AG04449 (cell line): Measurements from ENCODE around the gene ARHGAP22.

ENCODE experiments used
- CTCF ChIA-PET: fragments of 350-600 bp; formaldehyde crosslinking; extraction: SDS; loops from one replicate; lab custom pipeline; 2021; ENCODE audit warnings: antibody characterized with exemption; lab: Yijun Ruan, JAX
- POLR2A ChIA-PET: fragments of 400-600, 350-600 bp; formaldehyde crosslinking; extraction: SDS; loops from one replicate; lab custom pipeline; 2020; ENCODE audit warnings: antibody characterized with exemption, inconsistent platforms; lab: Yijun Ruan, JAX
- DNase-seq: peaks from one replicate; pipeline ENCODE4 v3.0.0-alpha.2; 2010; ENCODE audit warnings: low read depth, low spot score
- H3K4me3 ChIP-seq: 2 replicates; pipeline ENCODE4 v1.5.1; 2011; ENCODE audit warnings: low read depth, mild to moderate bottlenecking, control low read depth, low read length
- CTCF ChIP-seq: IDR thresholded peaks from one replicate; pipeline ENCODE4 v1.5.1; 2011; ENCODE audit warnings: mild to moderate bottlenecking, moderate library complexity, low read length, control low read depth, inconsistent platforms; ENCODE audit not compliant: insufficient read depth; ENCODE audit errors: missing control alignments

ARHGAP22 gene

DNA sequence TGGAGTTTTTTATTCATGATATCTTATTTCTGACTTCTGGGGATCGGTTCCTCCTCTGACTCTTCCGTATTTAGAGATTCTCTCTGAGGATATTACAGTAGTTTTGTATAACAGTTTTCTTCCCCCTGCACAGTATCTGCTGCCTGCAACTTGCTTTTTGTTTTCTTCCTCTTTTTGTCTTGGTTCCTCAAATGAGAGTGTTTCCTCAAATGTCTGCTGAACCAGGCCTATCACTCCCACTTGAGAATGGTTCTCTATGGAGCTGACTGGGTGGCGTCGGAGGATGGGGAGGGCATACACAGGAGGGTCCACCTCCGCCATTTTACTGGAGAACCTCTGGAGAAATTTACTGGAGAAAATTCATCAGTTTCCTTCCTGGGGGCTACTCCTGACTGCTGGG, 27.7 kb downstream of the ARHGAP22 start:
- TF ChIP-seq CTCF, result no peak
- POLR2A ChIA-PET, result interaction anchor here (1.2 kb wide), 1 partner anchor 12 kb away, joined by 3 read pairs; no protein-coding TSS in a partner anchor
- CTCF ChIA-PET, result interaction anchor here (8.0 kb wide), 1 partner anchor 80 kb away, joined by 69 read pairs; no protein-coding TSS in a partner anchor
- H3K4me3 ChIP-seq, result no peak overlapping the region
- DNase-seq, result no peak

DNA sequence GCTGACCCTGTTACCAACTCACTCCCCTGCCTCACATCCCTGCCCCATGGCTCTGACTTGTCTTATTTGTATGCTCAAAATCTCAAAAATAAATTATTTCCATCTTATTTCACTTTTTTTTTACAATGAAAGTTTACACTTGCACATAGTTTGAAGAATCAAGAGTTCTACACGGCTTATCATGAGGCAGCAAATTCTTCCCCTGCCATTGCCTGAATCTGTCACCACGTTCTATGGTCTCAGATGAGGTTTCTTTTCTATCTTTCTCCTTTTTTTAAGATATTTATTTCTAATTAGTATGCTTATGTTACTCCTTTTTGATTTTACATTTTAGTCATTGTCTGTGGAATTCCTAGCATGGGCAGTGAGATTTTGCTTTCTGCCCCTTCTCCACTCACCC, 28.4 kb downstream of the ARHGAP22 start:
- CTCF ChIA-PET, result interaction anchor here (8.0 kb wide), 1 partner anchor 80 kb away, joined by 69 read pairs; no protein-coding TSS in a partner anchor
- POLR2A ChIA-PET, result no interaction called here
- no peak overlapping the region for H3K4me3 ChIP-seq
- TF ChIP-seq CTCF, result no peak
- DNase-seq, result no peak

GRCh38 chr10:48575901-48576300, 29.0 kb downstream of the ARHGAP22 start:
- DNase-seq, result no peak
- no peak overlapping the region for H3K4me3 ChIP-seq
- TF ChIP-seq CTCF, result no peak
- POLR2A ChIA-PET, result no interaction called here
- CTCF ChIA-PET, result interaction anchor here (8.0 kb wide), 1 partner anchor 81 kb away, joined by 69 read pairs; no protein-coding TSS in a partner anchor

GRCh38 chr10:48574817-48575380, 30.0 kb downstream of the ARHGAP22 start:
- POLR2A ChIA-PET, result no interaction called here

DNA sequence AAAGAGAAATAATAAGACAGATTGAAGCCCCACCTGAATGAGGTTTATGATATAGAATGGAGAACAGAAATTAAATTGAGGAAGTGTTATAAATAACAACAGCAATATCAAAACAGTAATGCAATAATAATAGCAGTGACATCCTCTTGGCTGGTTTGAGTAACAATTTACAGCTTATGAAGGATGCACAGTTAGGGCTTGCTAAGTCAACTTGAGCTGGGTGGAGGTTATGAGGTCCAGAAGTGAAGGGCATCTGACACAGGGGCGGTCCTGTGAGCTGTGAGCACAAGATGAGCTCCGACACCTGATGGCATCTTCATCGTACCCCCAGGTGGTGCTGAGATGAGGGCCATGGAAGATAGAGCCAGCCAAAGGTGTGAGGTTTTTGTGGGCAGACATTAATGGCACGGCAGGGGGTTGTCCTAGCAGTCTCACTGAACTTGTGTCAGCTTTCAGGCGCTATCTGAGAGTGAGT, 30.5 kb downstream of the ARHGAP22 start:
- ChIA-PET POLR2A (no interaction called here), CTCF (interaction anchor here (2.0 to 8.0 kb wide), 3 partner anchors 26 to 83 kb away, joined by 6 to 69 read pairs (median 14); no protein-coding TSS in a partner anchor)
- no peak for TF ChIP-seq CTCF
- no peak for DNase-seq
- H3K4me3 ChIP-seq, result no peak overlapping the region

More at GRCh38 chr10:48574817-48575380, 30.0 kb downstream of the ARHGAP22 start:
- no peak for DNase-seq
- H3K4me3 ChIP-seq, result no peak overlapping the region
- CTCF ChIA-PET, result interaction anchor here (2.4 to 8.0 kb wide), 2 partner anchors 33 to 82 kb away, joined by 14 to 69 read pairs; no protein-coding TSS in a partner anchor
- TF ChIP-seq CTCF, result no peak

GRCh38 chr10:48573045-48573444, 31.8 kb downstream of the ARHGAP22 start:
- TF ChIP-seq CTCF, result no peak
- DNase-seq, result no peak
- no peak overlapping the region for H3K4me3 ChIP-seq
- ChIA-PET CTCF (interaction anchor here (0.7 to 8.0 kb wide), 9 partner anchors 9 to 84 kb away, joined by 3 to 69 read pairs (median 6); no protein-coding TSS in a partner anchor), POLR2A (interaction anchor here (0.7 to 1.0 kb wide), 2 partner anchors 16 to 34 kb away, joined by 3 read pairs; no protein-coding TSS in a partner anchor)
